Bronchial epithelial cell (primary cell): ENCODE results near the gene DESI1. TPM values are rescaled to one million over a fixed set of nuclear protein-coding genes. Genes with fewer than 3 reads are reported as not detected.
"Not testable (repeated sequence)": the region's sequence is repeated elsewhere in the genome, so short reads cannot be mapped to it uniquely, and the experiment has no call there.

Experiments used
- DNase-seq: peaks from one replicate; pipeline ENCODE4 v3.0.0-alpha.2; 2010; ENCODE audit warnings: low read depth
- FAIRE-seq: peaks from 2 replicates; lab custom pipeline; 2011; peaks lifted over from hg19 to GRCh38; lab: Jason Lieb, UNC
- H3K27me3 ChIP-seq: 2 replicates; pipeline ENCODE4 v1.5.1; 2011; ENCODE audit warnings: low read length; ENCODE audit not compliant: control insufficient read depth, insufficient read depth
- H3K36me3 ChIP-seq: 2 replicates; pipeline ENCODE4 v1.5.1; 2011; ENCODE audit warnings: low read length; ENCODE audit not compliant: control insufficient read depth, insufficient read depth
- H3K4me3 ChIP-seq: 2 replicates; pipeline ENCODE4 v1.5.1; 2011; ENCODE audit warnings: mild to moderate bottlenecking, low read depth, low read length, control low read depth
- CTCF ChIP-seq: IDR thresholded peaks from 2 replicates; pipeline ENCODE4 v1.5.1; 2011; ENCODE audit warnings: mild to moderate bottlenecking, moderate library complexity, low read length, control low read depth, inconsistent platforms; ENCODE audit not compliant: insufficient read depth, severe bottlenecking
- total RNA-seq: library from RNA; depleted of rRNA; stranded (reverse); fragments of >200 nt; gene quantifications from 2 replicates; pipeline ENCODE4 v1.2.1, GENCODE V29; 2014

The DESI1 gene
- total RNA-seq: 10.8 and 17.5 TPM in 2 replicates

- H3K36me3 ChIP-seq: peaks cover 1% of the 10 kb centered on the region
- no peaks in the 10 kb centered on the region for H3K27me3 ChIP-seq
- peak within 1 kb of the TSS; percentile 97 for H3K4me3 ChIP-seq
- FAIRE-seq (no peak), DNase-seq (peak; percentile 29)
- peak; percentile 4 for TF ChIP-seq CTCF
Measured at GRCh38 chr22:41620589-41621098, at the start of gene DESI1. TSS of gene DESI1 (minus strand) at chr22:41621043. CDS start at chr22:41620839, 204 bp downstream.

GRCh38 chr22:41668971-41669911, 48.4 kb upstream of the DESI1 start:
- no peak for DNase-seq
- H3K4me3 ChIP-seq: no peak overlapping the region
- TF ChIP-seq CTCF: no peak
- H3K27me3 ChIP-seq: no peaks in the 10 kb centered on the region
- FAIRE-seq: peak; percentile 23
- no peaks in the 10 kb centered on the region for H3K36me3 ChIP-seq

DNA sequence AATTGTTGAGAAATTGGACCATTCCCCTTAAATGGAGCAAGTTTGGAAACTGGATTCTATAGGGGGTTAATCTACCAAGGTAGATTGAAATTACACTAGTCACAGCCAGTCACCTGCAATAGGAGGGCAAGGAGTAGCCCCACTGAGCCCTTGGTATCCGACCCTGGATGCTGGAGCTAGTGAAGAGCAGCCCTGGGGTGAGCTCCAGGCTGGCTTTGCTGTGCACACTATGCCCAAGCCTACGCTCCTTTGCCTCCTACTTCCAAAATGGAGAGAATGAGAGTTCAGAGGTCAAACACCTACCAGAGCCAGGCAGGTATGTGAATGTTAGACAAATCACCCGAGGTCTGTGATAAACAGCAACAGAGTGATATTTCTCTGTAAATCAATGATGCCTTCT, 44.1 kb upstream of the DESI1 start:
- DNase-seq (no peak), FAIRE-seq (no peak)
- TF ChIP-seq CTCF: no peak
- Histone ChIP-seq H3K4me3 (no peak overlapping the region), H3K36me3 (peaks cover 9% of the 10 kb centered on the region), H3K27me3 (no peaks in the 10 kb centered on the region)

DNA sequence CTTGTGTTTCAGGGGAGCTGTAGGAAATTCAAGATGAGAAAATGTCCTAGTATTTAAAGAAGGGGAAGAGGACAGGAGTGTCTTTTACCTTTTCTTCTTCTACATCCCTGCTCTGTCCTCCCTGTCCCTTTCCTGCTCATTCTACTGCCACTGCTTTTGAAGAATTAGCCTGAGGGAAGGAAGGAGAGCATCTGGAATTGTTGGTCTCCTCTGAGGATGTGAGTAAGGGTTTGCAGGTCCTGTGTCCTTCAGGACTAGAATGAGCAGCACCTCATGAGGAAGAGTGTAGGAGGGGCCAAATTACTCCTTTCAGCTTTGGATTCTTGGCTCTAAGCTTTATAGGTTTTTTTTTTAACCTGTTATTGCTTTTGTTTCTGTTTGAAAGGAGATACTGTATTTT, 43.6 kb upstream of the DESI1 start:
- Histone ChIP-seq H3K36me3 (peaks cover 12% of the 10 kb centered on the region), H3K4me3 (no peak overlapping the region), H3K27me3 (no peaks in the 10 kb centered on the region)
- no peak for TF ChIP-seq CTCF
- no peak for FAIRE-seq
- no peak for DNase-seq

DNA sequence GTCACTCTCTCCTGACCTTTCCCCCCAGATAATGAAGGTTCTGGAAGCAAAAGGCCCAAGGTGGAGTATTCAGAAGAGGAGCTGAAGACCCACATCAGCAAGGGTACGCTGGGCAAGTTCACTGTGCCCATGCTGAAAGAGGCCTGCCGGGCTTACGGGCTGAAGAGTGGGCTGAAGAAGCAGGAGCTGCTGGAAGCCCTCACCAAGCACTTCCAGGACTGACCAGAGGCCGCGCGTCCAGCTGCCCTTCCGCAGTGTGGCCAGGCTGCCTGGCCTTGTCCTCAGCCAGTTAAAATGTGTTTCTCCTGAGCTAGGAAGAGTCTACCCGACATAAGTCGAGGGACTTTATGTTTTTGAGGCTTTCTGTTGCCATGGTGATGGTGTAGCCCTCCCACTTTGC, 42.8 kb upstream of the DESI1 start:
- not testable (repeated sequence) for FAIRE-seq

GRCh38 chr22:41661713-41662112, 40.9 kb upstream of the DESI1 start:
- peaks cover 20% of the 10 kb centered on the region for H3K36me3 ChIP-seq
- no peak overlapping the region for H3K4me3 ChIP-seq
- H3K27me3 ChIP-seq: no peaks in the 10 kb centered on the region
- no peak for TF ChIP-seq CTCF
- FAIRE-seq (no peak), DNase-seq (no peak)

More for the DNA sequence above, 42.8 kb upstream of the DESI1 start:
- peaks cover 12% of the 10 kb centered on the region for H3K36me3 ChIP-seq
- not testable (repeated sequence) for DNase-seq, H3K4me3 ChIP-seq, H3K27me3 ChIP-seq
